ENCODE data around the gene TFB1M. TPM values are rescaled to one million over a fixed set of nuclear protein-coding genes. Genes with fewer than 3 reads are reported as not detected.

TFB1M gene
- total RNA-seq, 4 donors from 2014 or later: 3.2 to 43.4 (median 16.5) TPM

DNA sequence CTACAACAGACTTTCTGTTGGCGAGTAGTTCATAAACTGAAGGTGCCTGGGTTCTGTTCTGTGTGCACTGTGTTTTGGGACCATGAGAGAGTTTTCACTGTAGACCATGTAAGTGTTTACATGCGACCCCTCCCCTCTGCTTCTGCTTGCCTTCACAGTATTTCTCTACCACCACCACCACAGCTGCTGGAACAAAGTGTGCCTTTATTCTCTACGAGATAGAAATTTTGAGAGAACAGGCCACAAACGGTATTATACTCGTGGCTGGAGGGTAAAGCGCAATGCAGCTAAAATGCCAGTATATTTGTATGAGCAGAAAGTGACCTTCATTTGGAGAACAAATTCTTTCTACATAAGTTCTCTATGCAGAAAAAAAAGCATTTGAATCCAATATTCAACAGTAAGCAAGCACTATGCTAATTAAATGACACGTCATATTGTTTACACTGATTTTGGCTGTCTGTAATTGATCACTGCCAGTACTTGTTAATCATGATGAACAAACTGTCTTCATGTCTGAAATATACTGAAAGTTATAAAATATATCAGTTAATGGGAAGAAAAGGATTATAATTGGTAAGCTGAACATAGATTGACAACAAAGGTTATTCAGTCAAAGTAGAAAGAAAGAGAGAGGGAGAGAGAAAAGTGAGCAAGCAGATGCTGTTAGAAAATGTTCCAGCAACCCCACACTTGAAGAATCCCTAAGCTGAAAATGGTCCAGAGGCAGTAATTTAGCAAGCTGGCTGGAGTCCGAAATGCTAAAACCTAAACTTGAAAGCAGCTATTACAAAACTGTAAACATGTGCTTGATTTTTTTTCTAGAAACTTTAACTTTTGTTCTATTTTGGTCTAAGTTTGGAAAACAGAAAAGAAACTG, 41.7 kb downstream of the TFB1M start:
- DNase-seq: no peak
- whole genome bisulfite sequencing, 2 donors (ENCODE audit: low coverage in 1 of 2): 54 to 67% methylated on average over 6 to 8 of the region's 8 CpGs

DNA sequence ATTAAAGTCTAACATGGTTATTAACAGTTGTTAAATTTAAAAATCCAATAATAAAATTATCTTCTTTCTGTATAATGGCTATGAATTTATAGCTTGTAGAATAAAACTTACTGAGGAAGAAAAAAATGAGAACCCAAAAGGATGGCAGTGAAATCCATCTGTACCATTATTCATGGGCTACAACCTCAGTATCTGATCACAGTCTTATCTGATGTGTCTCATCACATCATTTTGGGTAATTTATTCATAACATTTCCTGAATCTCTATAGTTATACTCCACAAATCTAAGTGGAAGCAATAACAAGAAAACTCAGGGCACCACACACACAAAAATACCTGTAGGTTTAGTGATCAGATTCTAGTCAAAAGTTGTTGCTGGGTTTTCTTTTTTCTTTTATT, 43.1 kb downstream of the TFB1M start:
- intact Hi-C loops (cut with DNase I; ENCODE audit: low total_unique reads): no loop called here
- Histone ChIP-seq H3K27ac (no peak overlapping the region), H3K36me3 (no peaks in the 10 kb centered on the region), H3K27me3 (no peaks in the 10 kb centered on the region), H3K9me3 (no peaks in the 10 kb centered on the region), H3K4me3 (no peak overlapping the region), H3K4me1 (peaks cover 0 to 31% (median 2%) of the 10 kb centered on the region in 4 donors)
- in situ Hi-C loops (cut with MboI; ENCODE audit: low pct_ligation_motif_present in 1 of 4, low pct_unique_long_range_greater_than_20kb in 1 of 4, low sequenced_read_pairs in 3 of 4): loop anchor here in 1 of 4 donors (25.0 kb wide), 1 partner anchor 334 kb away; no protein-coding TSS in a partner anchor
- no peak for TF ChIP-seq POLR2AphosphoS5 (IDR thresholded peaks at IDR 0.05)
- DNase-seq: no peak

More for the DNA sequence above, 41.7 kb downstream of the TFB1M start:
- peak overlapping the region; percentile 33 to 82 (median 61) for H3K27ac ChIP-seq
- no peaks in the 10 kb centered on the region for H3K27me3 ChIP-seq
- intact Hi-C loops (cut with DNase I; ENCODE audit: low total_unique reads): no loop called here
- no peaks in the 10 kb centered on the region for H3K36me3 ChIP-seq
- peaks cover 0 to 34% (median 2%) of the 10 kb centered on the region in 4 donors for H3K4me1 ChIP-seq
- no peak for TF ChIP-seq POLR2A (IDR thresholded peaks at IDR 0.05)
- peak in 1 of 3 donors; percentile 28 for TF ChIP-seq POLR2AphosphoS5 (IDR thresholded peaks at IDR 0.05)
- TF ChIP-seq EP300 (IDR thresholded peaks at IDR 0.05; ENCODE audit: low read depth): no peak
- TF ChIP-seq, protein P1, sequence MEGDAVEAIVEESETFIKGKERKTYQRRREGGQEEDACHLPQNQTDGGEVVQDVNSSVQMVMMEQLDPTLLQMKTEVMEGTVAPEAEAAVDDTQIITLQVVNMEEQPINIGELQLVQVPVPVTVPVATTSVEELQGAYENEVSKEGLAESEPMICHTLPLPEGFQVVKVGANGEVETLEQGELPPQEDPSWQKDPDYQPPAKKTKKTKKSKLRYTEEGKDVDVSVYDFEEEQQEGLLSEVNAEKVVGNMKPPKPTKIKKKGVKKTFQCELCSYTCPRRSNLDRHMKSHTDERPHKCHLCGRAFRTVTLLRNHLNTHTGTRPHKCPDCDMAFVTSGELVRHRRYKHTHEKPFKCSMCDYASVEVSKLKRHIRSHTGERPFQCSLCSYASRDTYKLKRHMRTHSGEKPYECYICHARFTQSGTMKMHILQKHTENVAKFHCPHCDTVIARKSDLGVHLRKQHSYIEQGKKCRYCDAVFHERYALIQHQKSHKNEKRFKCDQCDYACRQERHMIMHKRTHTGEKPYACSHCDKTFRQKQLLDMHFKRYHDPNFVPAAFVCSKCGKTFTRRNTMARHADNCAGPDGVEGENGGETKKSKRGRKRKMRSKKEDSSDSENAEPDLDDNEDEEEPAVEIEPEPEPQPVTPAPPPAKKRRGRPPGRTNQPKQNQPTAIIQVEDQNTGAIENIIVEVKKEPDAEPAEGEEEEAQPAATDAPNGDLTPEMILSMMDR (IDR thresholded peaks at IDR 0.05): no peak
- in situ Hi-C loops (cut with MboI; ENCODE audit: low pct_ligation_motif_present in 1 of 4, low pct_unique_long_range_greater_than_20kb in 1 of 4, low sequenced_read_pairs in 3 of 4): loop anchor here in 1 of 4 donors (25.0 kb wide), 1 partner anchor 335 kb away; no protein-coding TSS in a partner anchor
- no peaks in the 10 kb centered on the region for H3K9me3 ChIP-seq
- no peak overlapping the region for H3K4me3 ChIP-seq

DNA sequence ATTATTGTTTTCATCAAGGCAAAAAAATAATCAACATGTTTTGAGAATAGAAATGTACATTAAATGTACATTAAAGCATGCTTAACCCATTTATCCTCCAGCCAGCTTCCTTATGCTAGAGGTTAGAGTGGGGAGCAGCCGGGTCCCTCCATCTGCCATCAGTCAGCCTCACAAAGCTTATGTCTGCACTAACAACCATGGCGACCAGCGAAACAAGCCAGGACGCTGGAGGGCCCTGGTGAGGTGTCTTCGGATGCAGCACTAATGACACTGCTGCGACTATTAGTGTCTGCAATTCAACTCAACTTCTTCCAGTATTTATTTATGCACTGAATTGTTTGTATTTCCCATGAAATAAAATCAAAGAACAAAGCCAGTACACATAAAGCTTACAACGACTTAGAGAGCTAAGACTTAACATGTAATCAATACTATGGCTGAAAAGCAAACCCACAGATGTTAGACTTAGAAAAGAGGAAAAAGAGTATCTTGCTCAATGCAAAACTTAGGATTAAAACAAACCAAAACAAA, 43.7 kb downstream of the TFB1M start:
- WGBS, 2 donors (ENCODE audit: low coverage in 1 of 2): 89% methylated on average over 4 to 7 of the region's 7 CpGs
- in situ Hi-C loops (cut with MboI; ENCODE audit: low pct_ligation_motif_present in 1 of 4, low pct_unique_long_range_greater_than_20kb in 1 of 4, low sequenced_read_pairs in 3 of 4): loop anchor here in 1 of 4 donors (25.0 kb wide), 1 partner anchor 333 kb away; no protein-coding TSS in a partner anchor
- no peaks in the 10 kb centered on the region for H3K36me3 ChIP-seq
- peak overlapping the region in 1 of 4 donors; percentile 12 for H3K27ac ChIP-seq
- H3K4me1 ChIP-seq: peaks cover 0 to 30% (median 2%) of the 10 kb centered on the region in 4 donors
- no peak overlapping the region for H3K4me3 ChIP-seq
- no peaks in the 10 kb centered on the region for H3K27me3 ChIP-seq
- TF ChIP-seq POLR2A (IDR thresholded peaks at IDR 0.05): no peak
- no peak for TF ChIP-seq POLR2AphosphoS5 (IDR thresholded peaks at IDR 0.05)
- TF ChIP-seq, protein P1 (IDR thresholded peaks at IDR 0.05): no peak
- no peak for TF ChIP-seq EP300 (IDR thresholded peaks at IDR 0.05; ENCODE audit: low read depth)
- DNase-seq: no peak
- no peaks in the 10 kb centered on the region for H3K9me3 ChIP-seq
- intact Hi-C loops (cut with DNase I; ENCODE audit: low total_unique reads): no loop called here

DNA sequence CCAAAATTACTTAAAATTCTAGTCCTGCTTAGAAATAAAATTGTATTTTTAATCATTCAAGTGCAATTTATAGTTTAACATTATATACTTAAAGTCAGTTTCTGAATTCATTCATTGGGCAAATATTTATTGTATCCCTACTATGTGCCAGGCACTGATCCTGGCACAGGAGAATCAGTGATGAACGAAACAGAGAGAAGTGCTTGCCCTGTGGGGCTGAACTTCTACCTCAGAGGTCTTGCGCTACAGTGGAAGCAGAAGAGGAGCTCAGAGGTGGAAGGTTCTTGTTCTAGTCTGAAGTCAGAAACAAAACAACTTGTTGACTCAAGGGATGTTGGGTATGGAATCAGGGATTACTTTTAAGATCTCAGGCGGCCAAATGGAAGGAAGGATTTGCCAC, 44.5 kb downstream of the TFB1M start:
- Histone ChIP-seq H3K27ac (no peak overlapping the region), H3K36me3 (no peaks in the 10 kb centered on the region), H3K4me3 (no peak overlapping the region), H3K4me1 (peaks cover 0 to 30% (median 2%) of the 10 kb centered on the region in 4 donors), H3K27me3 (no peaks in the 10 kb centered on the region), H3K9me3 (no peaks in the 10 kb centered on the region)
- in situ Hi-C loops (cut with MboI; ENCODE audit: low pct_ligation_motif_present in 1 of 4, low pct_unique_long_range_greater_than_20kb in 1 of 4, low sequenced_read_pairs in 3 of 4): loop anchor here in 1 of 4 donors (25.0 kb wide), 1 partner anchor 332 kb away; no protein-coding TSS in a partner anchor
- TF ChIP-seq POLR2A (IDR thresholded peaks at IDR 0.05) (no peak), EP300 (IDR thresholded peaks at IDR 0.05; ENCODE audit: low read depth) (no peak), POLR2AphosphoS5 (IDR thresholded peaks at IDR 0.05) (no peak)
- TF ChIP-seq, protein P1 (IDR thresholded peaks at IDR 0.05): no peak
- WGBS, 2 donors (ENCODE audit: low coverage in 1 of 2): 83 to 100% methylated on average over 1 to 3 of the region's 3 CpGs
- intact Hi-C loops (cut with DNase I; ENCODE audit: low total_unique reads): no loop called here
- no peak for DNase-seq

Measured in transverse colon (tissue), 4 donors.